ENCODE data around the gene CUX1. TPM values are rescaled to one million over a fixed set of nuclear protein-coding genes. Genes with fewer than 3 reads are reported as not detected.

CUX1 gene
- total and polyA plus RNA-seq, 2 donors (not counting 1 experiment from before 2014, with no cell fraction given): 10.8 to 86.5 TPM

GRCh38 chr7:101913247-101913721 is 95.9 kb downstream of the CUX1 start:
- ATAC-seq (ENCODE audit: low read depth): no peak
- Histone ChIP-seq H3K4me3 (ENCODE audit: control extremely low read depth in 1 of 5, extremely low read depth in 1 of 5, insufficient read depth in 1 of 5, low read depth in 2 of 5, low read length in 4 of 5) (no peak overlapping the region), H2AFZ (ENCODE audit: insufficient read depth, low read depth, low read length, poor library complexity, severe bottlenecking) (no peak overlapping the region), H3K4me2 (replicated peaks; ENCODE audit: low read depth, low read length, poor library complexity, severe bottlenecking) (no peak overlapping the region), H3K27ac (ENCODE audit: low read length in 2 of 2) (no peak overlapping the region), H3K4me1 (ENCODE audit: control insufficient read depth in 2 of 2, insufficient read depth in 2 of 2, low read length in 2 of 2) (no peaks in the 10 kb centered on the region), H3K9ac (ENCODE audit: low read length) (no peak overlapping the region), H4K20me1 (ENCODE audit: control insufficient read depth, insufficient read depth, low read length, poor library complexity, severe bottlenecking) (peaks cover 27% of the 10 kb centered on the region), H3K36me3 (replicated peaks in 1 of 2; ENCODE audit: control extremely low read depth in 1 of 2, control insufficient read depth in 1 of 2, extremely low read depth in 1 of 2, insufficient read depth in 2 of 2, low read length in 1 of 2) (peaks cover 0 to 16% of the 10 kb centered on the region in 2 experiments), H3K79me2 (ENCODE audit: control insufficient read depth, insufficient read depth, low read length) (peaks cover 80% of the 10 kb centered on the region), H3K27me3 (replicated peaks in 1 of 4; ENCODE audit: control extremely low read depth in 1 of 4, control insufficient read depth in 3 of 4, insufficient read depth in 4 of 4, low read length in 3 of 4) (no peaks in the 10 kb centered on the region), H3K9me3 (ENCODE audit: control extremely low read depth in 1 of 3, control insufficient read depth in 2 of 3, insufficient read depth in 1 of 3, low read length in 2 of 3) (no peaks in the 10 kb centered on the region)
- WGBS (ENCODE audit: insufficient coverage): 79% methylated on average over 23 of the region's 24 CpGs
- intact Hi-C loops (cut with micrococcal nuclease): no loop called here
- H3K4me3 Mint-ChIP-seq: no peak overlapping the region
- ChIA-PET CTCF (no interaction called here), POLR2A (no interaction called here)
- TF ChIP-seq CTCF (IDR thresholded peaks at IDR 0.05) (no peak), EZH2 (IDR thresholded peaks at IDR 0.05; ENCODE audit: borderline replicate concordance, insufficient read depth, low read depth, low read length, poor library complexity, severe bottlenecking) (no peak)
- H3K9me3 Mint-ChIP-seq (ENCODE audit: insufficient read depth): no peaks in the 10 kb centered on the region
- no peaks in the 10 kb centered on the region for H3K27me3 Mint-ChIP-seq
- no peak overlapping the region for H3K27ac Mint-ChIP-seq
- peaks cover 25% of the 10 kb centered on the region for H3K4me1 Mint-ChIP-seq
- no peak for DNase-seq

- Histone ChIP-seq H2AFZ (ENCODE audit: insufficient read depth, low read depth, low read length, poor library complexity, severe bottlenecking) (no peak overlapping the region), H3K9ac (ENCODE audit: low read length) (no peak overlapping the region), H3K27ac (ENCODE audit: low read length in 2 of 2) (no peak overlapping the region), H3K36me3 (replicated peaks in 1 of 2; ENCODE audit: control extremely low read depth in 1 of 2, control insufficient read depth in 1 of 2, extremely low read depth in 1 of 2, insufficient read depth in 2 of 2, low read length in 1 of 2) (peaks cover 0 to 19% of the 10 kb centered on the region in 2 experiments), H3K4me1 (ENCODE audit: control insufficient read depth in 2 of 2, insufficient read depth in 2 of 2, low read length in 2 of 2) (no peaks in the 10 kb centered on the region), H3K79me2 (ENCODE audit: control insufficient read depth, insufficient read depth, low read length) (peaks cover 77% of the 10 kb centered on the region), H3K27me3 (replicated peaks in 1 of 4; ENCODE audit: control extremely low read depth in 1 of 4, control insufficient read depth in 3 of 4, insufficient read depth in 4 of 4, low read length in 3 of 4) (no peaks in the 10 kb centered on the region), H3K4me3 (ENCODE audit: control extremely low read depth in 1 of 5, extremely low read depth in 1 of 5, insufficient read depth in 1 of 5, low read depth in 2 of 5, low read length in 4 of 5) (no peak overlapping the region), H3K9me3 (ENCODE audit: control extremely low read depth in 1 of 3, control insufficient read depth in 2 of 3, insufficient read depth in 1 of 3, low read length in 2 of 3) (no peaks in the 10 kb centered on the region), H3K4me2 (replicated peaks; ENCODE audit: low read depth, low read length, poor library complexity, severe bottlenecking) (no peak overlapping the region), H4K20me1 (ENCODE audit: control insufficient read depth, insufficient read depth, low read length, poor library complexity, severe bottlenecking) (peaks cover 27% of the 10 kb centered on the region)
- no peak for DNase-seq
- Mint-ChIP-seq H3K27me3 (no peaks in the 10 kb centered on the region), H3K27ac (no peak overlapping the region), H3K9me3 (ENCODE audit: insufficient read depth) (no peaks in the 10 kb centered on the region), H3K4me3 (no peak overlapping the region), H3K4me1 (peaks cover 22% of the 10 kb centered on the region)
- POLR2A ChIA-PET: no interaction called here
- no CpG with 5 or more reads among the region's 7 CpGs for WGBS (ENCODE audit: insufficient coverage)
- CTCF ChIA-PET: no interaction called here
- intact Hi-C loops (cut with micrococcal nuclease): no loop called here
- ATAC-seq (ENCODE audit: low read depth): no peak
- no peak for TF ChIP-seq EZH2 (IDR thresholded peaks at IDR 0.05; ENCODE audit: borderline replicate concordance, insufficient read depth, low read depth, low read length, poor library complexity, severe bottlenecking)
These were observed 96.4 kb downstream of the CUX1 start for GRCh38 chr7:101913851-101914250.
